Activated T-cell treated with anti-CD3 and anti-CD28 coated beads, Interleukin-2, amount 50 U/mL, for 4 hours (primary cell): ENCODE results near the gene MMAA. TPM values are rescaled to one million over a fixed set of nuclear protein-coding genes. Genes with fewer than 3 reads are reported as not detected.

Experiments
- total RNA-seq, 3 donors: library from RNA; stranded (reverse); gene quantifications; one replicate each; pipeline ENCODE4 v1.2.1, GENCODE V29; 2021

Gene MMAA
- total RNA-seq, 3 donors from 2014 or later, result 13.9 to 16.6 (median 14.6) TPM

Other genes starting within 250 kb of the MMAA start
- gene SMAD1, start 137.5 kb upstream of the MMAA start, total RNA-seq, result 1 to 10 TPM; 1.9 to 2.4 (median 2.3) TPM
- gene C4orf51, start 60.8 kb downstream of the MMAA start, total RNA-seq, result not detected